ENCODE measurements around the gene ANKRD33.

DNA sequence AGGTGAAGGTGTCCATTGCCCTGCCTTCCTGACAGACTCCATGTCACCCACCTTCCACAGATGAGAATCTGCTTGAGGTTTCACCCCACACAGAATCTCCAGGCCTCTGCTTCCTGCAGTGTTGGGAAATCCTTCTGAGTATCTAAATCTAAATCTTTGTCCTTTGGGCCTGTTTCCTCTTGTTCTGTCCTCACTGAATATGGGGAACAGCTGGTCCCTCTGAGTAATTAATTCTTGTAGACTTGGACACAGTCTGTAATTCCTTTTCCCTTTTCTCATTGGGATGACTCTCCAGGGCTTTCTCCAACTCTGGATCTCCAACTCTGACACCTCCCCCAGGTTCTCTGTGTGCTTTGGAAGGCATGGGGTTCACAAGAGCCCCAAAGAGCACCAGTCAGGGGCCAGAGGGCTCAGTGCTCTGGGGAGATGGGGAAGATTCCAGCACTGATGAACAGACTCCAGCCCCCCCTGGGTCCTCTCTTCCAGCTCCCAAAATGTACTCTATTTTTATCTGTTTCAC is 17.1 kb downstream of the ANKRD33 start:
- TF ChIP-seq, protein P1, sequence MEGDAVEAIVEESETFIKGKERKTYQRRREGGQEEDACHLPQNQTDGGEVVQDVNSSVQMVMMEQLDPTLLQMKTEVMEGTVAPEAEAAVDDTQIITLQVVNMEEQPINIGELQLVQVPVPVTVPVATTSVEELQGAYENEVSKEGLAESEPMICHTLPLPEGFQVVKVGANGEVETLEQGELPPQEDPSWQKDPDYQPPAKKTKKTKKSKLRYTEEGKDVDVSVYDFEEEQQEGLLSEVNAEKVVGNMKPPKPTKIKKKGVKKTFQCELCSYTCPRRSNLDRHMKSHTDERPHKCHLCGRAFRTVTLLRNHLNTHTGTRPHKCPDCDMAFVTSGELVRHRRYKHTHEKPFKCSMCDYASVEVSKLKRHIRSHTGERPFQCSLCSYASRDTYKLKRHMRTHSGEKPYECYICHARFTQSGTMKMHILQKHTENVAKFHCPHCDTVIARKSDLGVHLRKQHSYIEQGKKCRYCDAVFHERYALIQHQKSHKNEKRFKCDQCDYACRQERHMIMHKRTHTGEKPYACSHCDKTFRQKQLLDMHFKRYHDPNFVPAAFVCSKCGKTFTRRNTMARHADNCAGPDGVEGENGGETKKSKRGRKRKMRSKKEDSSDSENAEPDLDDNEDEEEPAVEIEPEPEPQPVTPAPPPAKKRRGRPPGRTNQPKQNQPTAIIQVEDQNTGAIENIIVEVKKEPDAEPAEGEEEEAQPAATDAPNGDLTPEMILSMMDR (IDR thresholded peaks at IDR 0.05) = no peak
- no peak for TF ChIP-seq POLR2A (IDR thresholded peaks at IDR 0.05)
